Stimulated activated CD4-positive, alpha-beta T cell treated with anti-CD3 and anti-CD28 coated beads, TNF-alpha, amount 100 ng/mL, for 48 hours (primary cell): ENCODE measurements around the gene EVI5.

Experiments used
- DNase-seq, 3 donors: peaks; one replicate each; pipeline ENCODE4 v3.0.0-alpha.2; 2020; ENCODE audit warnings: low read depth in 3 of 3

The EVI5 gene

GRCh38 chr1:92484472-92485380 is 300.2 kb downstream of the EVI5 start:
- DNase-seq = peak in 2 of 3 donors; percentile 44 to 61

DNA sequence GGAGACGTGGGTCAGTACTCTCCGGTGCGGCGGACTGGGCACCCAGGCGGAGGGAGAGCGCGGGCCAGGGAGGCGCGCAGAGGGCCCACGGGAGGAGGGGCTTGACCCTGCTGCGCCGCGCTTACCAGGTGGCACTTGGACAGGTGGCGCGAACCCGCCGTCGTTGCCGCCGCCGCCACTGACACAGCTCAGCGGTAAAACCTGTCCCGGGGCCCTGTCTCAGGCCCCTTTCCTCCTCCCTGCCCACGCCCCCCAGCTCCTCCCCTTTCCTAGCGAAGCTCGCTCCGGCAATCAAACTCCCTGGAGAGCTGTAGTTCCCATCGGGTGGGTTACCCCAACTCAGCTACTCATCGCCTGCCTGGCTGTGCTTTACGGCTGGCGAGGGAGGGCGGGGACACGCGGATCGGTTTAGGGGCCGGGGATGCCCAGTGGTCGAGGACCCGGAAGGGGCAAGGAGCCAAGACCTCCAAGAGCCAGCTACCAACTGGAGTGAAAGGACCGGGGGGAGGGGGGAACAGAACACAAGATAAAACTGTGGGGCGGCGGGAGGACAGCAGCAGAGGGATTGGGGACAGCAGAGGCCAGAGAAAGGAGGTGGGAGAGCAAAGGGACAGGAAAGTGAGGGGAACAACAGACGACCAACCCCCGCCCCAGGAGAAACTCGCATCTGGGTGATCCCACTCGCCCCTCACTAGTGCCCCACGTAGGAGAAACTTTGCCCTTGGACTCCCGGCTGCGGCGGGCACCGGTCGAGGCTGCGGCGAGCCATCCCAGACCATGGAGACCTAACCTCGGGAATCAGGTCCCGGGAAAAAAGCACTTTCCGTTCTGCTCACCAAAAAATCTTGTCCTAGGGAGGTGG is 301.1 kb downstream of the EVI5 start:
- DNase-seq = peak; percentile 46 to 71 (median 66)

DNA sequence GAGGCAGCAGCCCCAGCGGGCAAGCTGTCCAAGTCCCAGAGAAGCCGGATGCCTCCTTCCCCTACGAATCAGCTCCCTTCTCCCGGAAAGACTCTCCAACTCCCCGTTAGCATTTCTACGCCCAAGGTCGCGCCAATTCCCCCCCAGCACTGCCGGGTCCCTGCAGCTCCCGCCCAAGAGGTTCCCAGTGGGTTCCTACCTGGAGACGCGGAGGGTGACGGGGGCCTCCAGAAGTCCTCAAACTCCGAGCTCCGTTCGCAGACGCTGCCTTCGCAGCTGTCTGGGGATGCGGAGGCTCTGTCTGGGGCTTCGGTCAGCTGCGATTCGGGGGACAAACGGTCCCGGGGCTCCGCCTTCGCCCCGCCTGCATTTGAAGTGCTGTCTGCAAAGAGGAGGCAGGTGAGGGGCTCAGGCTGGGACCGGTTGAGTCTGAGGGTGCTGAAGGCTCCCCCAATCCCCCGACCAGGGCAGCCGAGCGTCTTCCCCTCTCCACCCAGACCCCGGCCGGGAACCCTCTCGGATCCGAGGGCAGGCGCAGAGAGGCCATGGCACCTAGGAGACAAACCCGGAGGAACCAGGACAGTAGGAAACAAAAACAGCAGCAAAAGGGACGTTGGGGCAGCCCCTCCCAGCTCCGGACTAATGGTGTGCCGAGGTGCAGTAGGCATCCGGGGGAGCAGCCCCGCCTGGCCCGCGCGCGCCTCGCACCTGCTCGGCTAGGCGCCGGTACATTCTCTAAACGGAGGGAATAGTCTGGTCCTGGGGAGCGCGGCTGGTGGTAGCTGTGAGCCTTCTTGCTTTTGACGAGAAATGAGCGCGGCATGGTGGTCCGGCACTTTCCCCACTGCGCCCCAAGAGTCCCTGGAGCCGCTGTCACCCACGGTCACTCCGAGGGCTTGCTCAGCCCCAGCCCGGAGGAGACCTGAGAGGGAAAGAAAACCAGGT is 302.0 kb downstream of the EVI5 start:
- DNase-seq = no peak

GRCh38 chr1:92481971-92482664 is 302.8 kb downstream of the EVI5 start:
- no peak for DNase-seq

DNA sequence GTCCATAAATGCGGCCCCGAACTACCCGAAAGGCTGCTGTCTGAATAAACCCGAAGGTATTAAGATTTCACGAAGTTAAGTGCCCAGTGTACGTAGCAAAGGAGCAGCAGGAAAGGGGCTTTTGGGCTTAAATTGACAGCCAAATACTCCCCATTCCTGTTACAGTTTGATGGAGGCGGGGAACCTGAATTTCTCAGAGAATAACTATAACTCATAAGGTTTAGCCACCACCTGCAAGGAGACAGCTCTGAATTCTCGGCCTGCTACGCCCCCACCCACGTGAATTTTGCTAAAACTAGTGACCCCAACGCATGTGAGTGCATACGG is 303.3 kb downstream of the EVI5 start:
- no peak for DNase-seq

GRCh38 chr1:92480813-92481598 is 303.9 kb downstream of the EVI5 start:
- DNase-seq = no peak

DNA sequence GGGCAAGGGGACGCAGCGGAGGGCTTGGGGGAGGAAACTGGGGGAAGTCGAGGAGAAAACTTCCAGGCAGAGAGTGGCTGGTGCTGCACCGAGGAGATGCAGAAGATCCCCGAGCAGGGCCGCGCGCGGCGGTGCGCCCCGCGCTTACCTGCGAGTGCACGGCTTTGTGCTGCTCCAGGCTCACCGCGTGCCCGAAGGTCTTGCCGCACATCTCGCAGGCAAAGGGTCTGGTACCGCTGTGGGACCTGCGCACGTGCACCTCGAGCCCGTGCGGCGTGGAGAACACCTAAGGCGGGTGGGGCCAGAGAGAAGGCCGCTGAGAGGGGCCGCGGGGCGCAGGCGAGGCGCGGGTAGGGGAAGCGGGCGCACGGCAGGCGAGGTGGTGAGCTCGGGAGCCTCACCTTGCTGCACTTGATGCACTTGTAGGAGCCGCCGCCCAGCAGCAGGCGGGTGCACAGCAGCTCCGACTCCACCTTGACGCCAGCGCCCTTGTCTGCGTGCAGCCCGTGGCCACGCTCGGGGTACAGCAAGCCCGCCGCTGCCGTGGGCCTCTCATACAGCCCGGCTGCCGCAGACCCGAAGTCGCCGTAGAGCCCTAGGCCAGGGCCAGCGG is 304.6 kb downstream of the EVI5 start:
- DNase-seq = no peak

GRCh38 chr1:92479587-92479986 is 305.3 kb downstream of the EVI5 start:
- no peak for DNase-seq

DNA sequence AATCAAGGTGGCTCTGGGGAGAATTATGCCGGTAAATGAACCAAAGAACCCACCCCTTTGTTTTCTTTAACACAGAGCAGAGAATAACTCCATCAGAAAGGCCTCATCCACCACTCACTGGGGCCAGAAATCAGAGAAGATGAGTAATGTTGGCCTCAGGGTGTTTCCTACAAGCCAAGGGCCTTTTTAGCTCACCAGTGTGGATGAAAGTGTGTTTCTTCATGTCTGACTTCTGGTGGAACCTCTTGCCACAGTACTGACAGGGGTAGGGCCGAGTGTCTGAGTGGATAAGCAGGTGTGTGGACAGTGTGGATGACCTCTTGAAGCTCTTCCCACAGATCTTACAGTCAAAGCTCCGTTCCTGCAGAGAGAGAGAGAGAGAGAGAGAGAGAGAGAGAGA is 306.5 kb downstream of the EVI5 start:
- no peak for DNase-seq

DNA sequence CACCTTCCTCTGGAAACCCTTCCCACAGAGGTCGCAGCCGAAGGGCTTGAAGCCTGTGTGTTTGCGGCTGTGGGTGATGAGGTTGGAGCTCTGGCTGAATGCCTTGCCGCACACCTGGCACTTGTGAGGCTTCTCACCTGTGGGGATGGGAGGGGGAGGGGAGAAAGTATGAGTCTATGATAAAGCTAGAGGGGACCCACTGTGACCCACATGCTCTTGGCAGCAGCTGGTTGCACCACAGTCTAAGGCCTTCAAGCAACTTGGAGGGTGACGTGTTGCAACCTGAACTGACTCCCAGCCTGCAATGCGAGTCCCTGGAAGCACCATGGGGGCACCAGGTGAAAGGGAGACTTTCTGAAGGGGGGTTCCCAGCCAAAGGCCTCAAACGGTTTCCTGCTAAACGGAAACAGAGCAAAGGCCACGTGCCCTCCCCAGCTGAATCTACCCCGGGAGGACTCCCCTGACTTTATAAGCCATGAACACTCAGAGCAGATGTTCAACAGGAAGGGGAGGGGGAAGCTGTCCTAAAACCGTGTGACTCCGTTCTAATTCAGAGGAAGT is 308.8 kb downstream of the EVI5 start:
- DNase-seq = peak in 1 of 3 donors; percentile 37

GRCh38 chr1:92475029-92475428 is 309.9 kb downstream of the EVI5 start:
- DNase-seq = no peak

GRCh38 chr1:92473781-92474495 is 311.0 kb downstream of the EVI5 start:
- no peak for DNase-seq

- no peak for DNase-seq
Measured at GRCh38 chr1:92470216-92470615, 314.7 kb downstream of the EVI5 start.

DNA sequence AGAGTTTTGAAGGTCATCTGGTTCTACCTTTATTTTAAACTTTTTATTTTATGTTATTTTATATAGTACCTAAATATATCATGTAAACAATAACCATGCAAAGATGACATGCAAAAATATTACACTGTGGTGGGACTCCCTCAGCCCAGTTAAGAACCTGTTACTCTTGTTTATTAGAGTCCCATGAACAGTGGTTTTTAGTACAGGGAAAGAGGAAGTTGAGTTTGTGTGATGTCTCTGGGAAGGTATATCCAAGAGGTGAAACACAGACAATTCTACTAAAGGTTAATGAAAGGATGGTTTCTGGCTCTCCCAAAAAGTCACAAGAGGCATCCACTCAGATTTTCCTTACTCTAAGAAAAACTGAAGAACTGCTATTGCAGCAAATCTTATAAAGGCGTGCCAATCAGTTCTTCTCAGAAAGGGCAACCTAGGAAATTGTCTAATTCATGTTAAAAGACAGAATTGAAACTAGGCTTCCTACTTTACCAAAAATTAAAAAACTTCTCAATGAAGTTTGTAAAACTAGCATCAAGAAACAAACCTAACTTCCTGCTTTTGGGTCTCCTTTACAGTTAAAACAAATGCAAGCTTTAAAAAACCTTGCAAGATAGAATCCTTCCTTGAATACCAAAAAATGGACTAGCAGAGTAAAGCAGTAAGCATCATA is 318.1 kb downstream of the EVI5 start:
- no peak for DNase-seq

DNA sequence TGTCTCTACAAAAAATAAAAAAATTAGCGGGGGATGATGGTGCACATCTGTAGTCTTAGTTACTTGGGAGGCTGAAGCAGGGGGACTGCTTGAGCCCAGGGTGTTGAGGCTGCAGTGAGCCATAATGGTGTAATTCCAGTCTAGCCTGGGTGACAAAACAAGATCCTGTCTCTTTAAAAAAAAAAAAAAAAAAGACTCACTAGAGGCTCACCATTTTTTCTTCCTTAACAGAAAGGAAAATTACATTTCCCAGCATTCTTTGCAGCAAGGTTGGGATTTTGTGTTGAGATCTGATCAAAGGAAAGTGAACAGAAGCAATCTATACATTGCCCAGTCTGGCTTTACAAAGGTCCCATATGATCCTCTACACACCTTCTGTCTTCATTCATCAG is 319.7 kb downstream of the EVI5 start:
- no peak for DNase-seq

GRCh38 chr1:92464588-92465255 is 320.2 kb downstream of the EVI5 start:
- DNase-seq = no peak

DNA sequence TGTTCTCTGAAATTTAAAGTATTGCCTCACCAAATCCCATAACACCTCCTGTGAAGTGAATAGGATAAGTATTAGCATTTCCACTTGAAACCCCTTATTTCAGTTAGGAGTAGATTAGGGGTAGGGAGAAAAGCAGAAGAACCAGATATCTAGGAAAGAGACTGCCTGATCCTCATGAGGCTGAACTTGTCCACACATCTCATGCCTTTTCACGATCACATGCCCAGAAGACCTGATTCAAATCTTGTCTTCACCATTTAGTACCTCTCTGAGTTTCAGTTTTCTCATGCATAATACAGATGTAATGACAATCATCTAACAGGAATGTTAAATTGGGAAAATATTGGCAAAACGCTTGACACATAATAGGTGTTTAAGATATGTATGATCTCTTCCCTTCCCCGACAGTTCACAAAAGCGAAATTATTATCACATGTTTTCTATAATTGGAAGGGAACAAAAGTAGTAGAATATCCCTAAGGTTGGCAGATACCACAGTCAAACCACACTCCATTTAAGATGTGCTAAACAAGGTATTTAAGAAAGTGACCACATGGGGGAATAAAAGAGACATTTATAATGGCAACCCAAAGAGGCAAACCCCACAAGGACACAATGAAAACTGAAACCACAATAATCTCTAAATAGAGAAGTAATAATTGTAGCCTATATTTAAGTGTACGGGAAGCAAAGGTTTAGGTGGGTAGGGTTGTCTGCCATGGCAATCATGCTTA is 323.4 kb downstream of the EVI5 start:
- no peak for DNase-seq
